IPS-18a (cell line): ENCODE data around the gene STC2.

ENCODE experiments used
- H3K27ac ChIP-seq: one replicate; pipeline ENCODE4 v1.5.1; 2013; ENCODE audit warnings: low read length
- H3K27me3 ChIP-seq: one replicate; pipeline ENCODE4 v1.6.1; 2013; ENCODE audit warnings: mild to moderate bottlenecking, low read length; ENCODE audit not compliant: control insufficient read depth, insufficient read depth
- H3K36me3 ChIP-seq: one replicate; pipeline ENCODE4 v1.6.1; 2013; ENCODE audit warnings: low read depth, low read length; ENCODE audit not compliant: control insufficient read depth
- H3K4me1 ChIP-seq: one replicate; pipeline ENCODE4 v1.6.1; 2013; ENCODE audit warnings: low read depth, low read length; ENCODE audit not compliant: control insufficient read depth
- H3K4me3 ChIP-seq: one replicate; pipeline ENCODE4 v1.5.1; 2013; ENCODE audit warnings: low read length
- H3K9ac ChIP-seq: one replicate; pipeline ENCODE4 v1.6.1; 2013; ENCODE audit warnings: mild to moderate bottlenecking, low read length, moderate library complexity
- H3K9me3 ChIP-seq: one replicate; pipeline ENCODE4 v1.6.1; 2013; ENCODE audit warnings: low read depth, low read length; ENCODE audit not compliant: control insufficient read depth

Gene STC2

GRCh38 chr5:173317091-173317730 is 11.0 kb downstream of the STC2 start:
- Histone ChIP-seq H3K27ac (no peak overlapping the region), H3K36me3 (peaks cover 50% of the 10 kb centered on the region), H3K9me3 (no peaks in the 10 kb centered on the region), H3K4me1 (peaks cover 9% of the 10 kb centered on the region), H3K27me3 (no peaks in the 10 kb centered on the region), H3K4me3 (no peak overlapping the region), H3K9ac (no peak overlapping the region)

GRCh38 chr5:173316339-173317020 is 11.7 kb downstream of the STC2 start:
- Histone ChIP-seq H3K4me1 (peaks cover 9% of the 10 kb centered on the region), H3K9me3 (no peaks in the 10 kb centered on the region), H3K4me3 (no peak overlapping the region), H3K36me3 (peaks cover 42% of the 10 kb centered on the region), H3K27me3 (no peaks in the 10 kb centered on the region), H3K27ac (no peak overlapping the region), H3K9ac (no peak overlapping the region)

- no peak overlapping the region for H3K27ac ChIP-seq
- peaks cover 9% of the 10 kb centered on the region for H3K4me1 ChIP-seq
- H3K36me3 ChIP-seq: peaks cover 35% of the 10 kb centered on the region
- H3K4me3 ChIP-seq: no peak overlapping the region
- no peak overlapping the region for H3K9ac ChIP-seq
- no peaks in the 10 kb centered on the region for H3K9me3 ChIP-seq
- no peaks in the 10 kb centered on the region for H3K27me3 ChIP-seq
Measured at GRCh38 chr5:173315495-173316338, 12.5 kb downstream of the STC2 start.

GRCh38 chr5:173314166-173314952 is 13.9 kb downstream of the STC2 start:
- Histone ChIP-seq H3K27ac (no peak overlapping the region), H3K27me3 (no peaks in the 10 kb centered on the region), H3K9me3 (no peaks in the 10 kb centered on the region), H3K9ac (no peak overlapping the region), H3K36me3 (peaks cover 21% of the 10 kb centered on the region), H3K4me3 (no peak overlapping the region), H3K4me1 (peaks cover 9% of the 10 kb centered on the region)

GRCh38 chr5:173313351-173313801 is 14.8 kb downstream of the STC2 start:
- Histone ChIP-seq H3K4me1 (peaks cover 9% of the 10 kb centered on the region), H3K27me3 (no peaks in the 10 kb centered on the region), H3K36me3 (peaks cover 11% of the 10 kb centered on the region), H3K9me3 (no peaks in the 10 kb centered on the region), H3K27ac (no peak overlapping the region), H3K4me3 (no peak overlapping the region), H3K9ac (no peak overlapping the region)

GRCh38 chr5:173312821-173313220 is 15.4 kb downstream of the STC2 start:
- Histone ChIP-seq H3K36me3 (peaks cover 6% of the 10 kb centered on the region), H3K27ac (no peak overlapping the region), H3K4me3 (no peak overlapping the region), H3K9ac (no peak overlapping the region), H3K9me3 (no peaks in the 10 kb centered on the region), H3K27me3 (no peaks in the 10 kb centered on the region), H3K4me1 (peaks cover 9% of the 10 kb centered on the region)

- H3K9ac ChIP-seq: no peak overlapping the region
- no peaks in the 10 kb centered on the region for H3K36me3 ChIP-seq
- no peak overlapping the region for H3K27ac ChIP-seq
- H3K4me1 ChIP-seq: peaks cover 9% of the 10 kb centered on the region
- H3K27me3 ChIP-seq: no peaks in the 10 kb centered on the region
- no peak overlapping the region for H3K4me3 ChIP-seq
- no peaks in the 10 kb centered on the region for H3K9me3 ChIP-seq
Measured at GRCh38 chr5:173311818-173312585, 16.2 kb downstream of the STC2 start.

- H3K27ac ChIP-seq: no peak overlapping the region
Measured at GRCh38 chr5:173310861-173311785, 17.1 kb downstream of the STC2 start.

GRCh38 chr5:173310218-173310769 is 17.9 kb downstream of the STC2 start:
- H3K36me3 ChIP-seq: no peaks in the 10 kb centered on the region
- H3K9ac ChIP-seq: no peak overlapping the region
- H3K27me3 ChIP-seq: peaks cover 4% of the 10 kb centered on the region
- no peak overlapping the region for H3K4me3 ChIP-seq
- H3K27ac ChIP-seq: no peak overlapping the region
- no peaks in the 10 kb centered on the region for H3K9me3 ChIP-seq
- H3K4me1 ChIP-seq: no peaks in the 10 kb centered on the region

More at GRCh38 chr5:173310861-173311785, 17.1 kb downstream of the STC2 start:
- H3K9ac ChIP-seq: no peak overlapping the region
- H3K27me3 ChIP-seq: no peaks in the 10 kb centered on the region
- peaks cover 5% of the 10 kb centered on the region for H3K4me1 ChIP-seq
- H3K36me3 ChIP-seq: no peaks in the 10 kb centered on the region
- no peaks in the 10 kb centered on the region for H3K9me3 ChIP-seq
- no peak overlapping the region for H3K4me3 ChIP-seq

- Histone ChIP-seq H3K36me3 (no peaks in the 10 kb centered on the region), H3K27me3 (peaks cover 8% of the 10 kb centered on the region), H3K4me1 (peaks cover 2% of the 10 kb centered on the region), H3K9me3 (no peaks in the 10 kb centered on the region), H3K4me3 (no peak overlapping the region), H3K9ac (no peak overlapping the region), H3K27ac (no peak overlapping the region)
Measured at GRCh38 chr5:173309731-173310130, 18.5 kb downstream of the STC2 start.
